Peyer's patch (tissue), 4 donors: ENCODE measurements around the gene DEF6.
"Not testable (repeated sequence)": the region's sequence is repeated elsewhere in the genome, so short reads cannot be mapped to it uniquely, and the experiment has no call there.

ENCODE experiments used
- CTCF ChIP-seq, 6 experiments: fragments of 450-650 bp in 4 of 6; fragments of 200-600 bp in 2 of 6; sonication (generic) in 1 of 6; IDR thresholded peaks; one replicate each; pipeline ENCODE4 v1.5.1; 2017 to 2019; ENCODE audit warnings: antibody characterized with exemption in 6 of 6, mild to moderate bottlenecking in 3 of 6, moderate library complexity in 1 of 6
- POLR2A ChIP-seq, 2 donors: fragments of 450-650 bp; IDR thresholded peaks; one replicate each; pipeline ENCODE4 v1.5.1; 2017; ENCODE audit warnings: antibody characterized with exemption in 2 of 2, mild to moderate bottlenecking in 2 of 2, moderate library complexity in 2 of 2

- TF ChIP-seq CTCF (IDR thresholded peaks at IDR 0.05) = peak in 3 of 6 experiments; percentile 32 to 47 (median 47)
- TF ChIP-seq POLR2A (IDR thresholded peaks at IDR 0.05) = not testable (repeated sequence)
Observed at GRCh38 chr6:35332074-35332887, 34.7 kb downstream of the DEF6 start.
